ENCODE data around the gene CALM1. TPM values are rescaled to one million over a fixed set of nuclear protein-coding genes. Genes with fewer than 3 reads are reported as not detected.
A peak's percentile ranks its signal among the peaks of the same experiment; 100 is the strongest.

CALM1 gene
- total and polyA plus RNA-seq, 2 donors from 2014 or later: 328 to 469 TPM

DNA sequence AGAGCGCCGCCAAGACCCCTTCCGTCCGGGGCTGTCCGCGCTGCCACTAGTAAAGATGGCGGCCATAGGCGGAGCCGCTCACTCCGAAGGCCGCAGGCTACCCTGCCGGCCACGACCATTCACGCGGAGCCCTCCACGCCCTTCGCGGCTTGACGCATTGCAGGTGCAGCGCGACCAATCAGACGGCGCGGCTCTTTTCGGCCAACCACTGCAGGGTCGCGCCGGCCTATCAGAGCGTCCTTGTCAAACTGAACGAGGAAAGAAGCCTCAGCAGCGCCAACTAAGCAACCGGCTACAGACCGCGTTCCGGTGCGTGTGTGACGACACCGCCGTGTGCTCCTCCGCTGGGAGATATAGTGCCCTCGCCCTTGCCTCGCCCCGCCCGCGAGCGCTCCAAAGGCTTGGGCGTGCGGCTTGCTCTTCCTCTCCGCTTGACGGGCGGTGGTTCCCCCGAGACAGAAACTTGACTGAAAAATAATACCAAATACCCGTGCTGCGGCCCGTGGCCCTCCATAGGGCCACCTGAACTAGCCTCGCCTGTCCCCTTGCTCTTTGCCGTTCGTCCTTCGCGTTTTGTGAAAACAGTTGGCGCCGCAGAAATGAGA is 13.6 kb upstream of the CALM1 start:
- H3K27me3 ChIP-seq (ENCODE audit: control insufficient read depth, insufficient read depth, low read length): no peaks in the 10 kb centered on the region
- FAIRE-seq (peak; percentile 91), DNase-seq (peak; percentile 99 to 100 (median 100))
- peak overlapping the region; percentile 88 to 89 (median 88) for H3K4me3 ChIP-seq (ENCODE audit: low read length in 3 of 3)
- H3K27ac ChIP-seq (ENCODE audit: low read depth in 2 of 2, low read length in 2 of 2): peak overlapping the region; percentile 99 to 100
- intact Hi-C loops (cut with DNase I): no loop called here
- peaks cover 8 to 15% (median 11%) of the 10 kb centered on the region in 3 donors for H3K4me1 ChIP-seq (ENCODE audit: control insufficient read depth in 2 of 3, insufficient read depth in 2 of 3, low read depth in 1 of 3, low read length in 3 of 3)
- H3K9ac ChIP-seq (ENCODE audit: low read length in 3 of 3): peak overlapping the region; percentile 55 to 100 (median 99)
- no peak for TF ChIP-seq CTCF (IDR thresholded peaks at IDR 0.05; ENCODE audit: borderline replicate concordance, extremely low read depth, insufficient read depth)
- H3K36me3 ChIP-seq (ENCODE audit: control insufficient read depth in 2 of 3, insufficient read depth in 3 of 3, low read length in 3 of 3): no peaks in the 10 kb centered on the region
- no peaks in the 10 kb centered on the region for H3K9me3 ChIP-seq (ENCODE audit: control insufficient read depth in 2 of 3, insufficient read depth in 1 of 3, low read length in 3 of 3)

- peak overlapping the region; percentile 99 to 100 for H3K27ac ChIP-seq (ENCODE audit: low read depth in 2 of 2, low read length in 2 of 2)
- H3K9me3 ChIP-seq (ENCODE audit: control insufficient read depth in 2 of 3, insufficient read depth in 1 of 3, low read length in 3 of 3): no peaks in the 10 kb centered on the region
- peak overlapping the region; percentile 55 to 89 (median 58) for H3K4me3 ChIP-seq (ENCODE audit: low read length in 3 of 3)
- H3K9ac ChIP-seq (ENCODE audit: low read length in 3 of 3): peak overlapping the region; percentile 26 to 97 (median 50)
- H3K27me3 ChIP-seq (ENCODE audit: control insufficient read depth, insufficient read depth, low read length): no peaks in the 10 kb centered on the region
- FAIRE-seq (no peak), DNase-seq (peak; percentile 65 to 85 (median 76))
- no peak for TF ChIP-seq CTCF (IDR thresholded peaks at IDR 0.05; ENCODE audit: borderline replicate concordance, extremely low read depth, insufficient read depth)
- H3K4me1 ChIP-seq (ENCODE audit: control insufficient read depth in 2 of 3, insufficient read depth in 2 of 3, low read depth in 1 of 3, low read length in 3 of 3): peaks cover 8 to 15% (median 11%) of the 10 kb centered on the region in 3 donors
- no peaks in the 10 kb centered on the region for H3K36me3 ChIP-seq (ENCODE audit: control insufficient read depth in 2 of 3, insufficient read depth in 3 of 3, low read length in 3 of 3)
- intact Hi-C loops (cut with DNase I): no loop called here
These were observed 12.9 kb upstream of the CALM1 start for GRCh38 chr14:90383731-90384542.

- H3K27me3 ChIP-seq (ENCODE audit: control insufficient read depth, insufficient read depth, low read length): no peaks in the 10 kb centered on the region
- DNase-seq (no peak), FAIRE-seq (no peak)
- peak overlapping the region; percentile 99 to 100 for H3K27ac ChIP-seq (ENCODE audit: low read depth in 2 of 2, low read length in 2 of 2)
- intact Hi-C loops (cut with DNase I): no loop called here
- no peaks in the 10 kb centered on the region for H3K36me3 ChIP-seq (ENCODE audit: control insufficient read depth in 2 of 3, insufficient read depth in 3 of 3, low read length in 3 of 3)
- peaks cover 8 to 15% (median 11%) of the 10 kb centered on the region in 3 donors for H3K4me1 ChIP-seq (ENCODE audit: control insufficient read depth in 2 of 3, insufficient read depth in 2 of 3, low read depth in 1 of 3, low read length in 3 of 3)
- H3K4me3 ChIP-seq (ENCODE audit: low read length in 3 of 3): peak overlapping the region in 1 of 3 donors; percentile 89
- H3K9me3 ChIP-seq (ENCODE audit: control insufficient read depth in 2 of 3, insufficient read depth in 1 of 3, low read length in 3 of 3): no peaks in the 10 kb centered on the region
- no peak for TF ChIP-seq CTCF (IDR thresholded peaks at IDR 0.05; ENCODE audit: borderline replicate concordance, extremely low read depth, insufficient read depth)
- peak overlapping the region in 2 of 3 donors; percentile 50 to 97 for H3K9ac ChIP-seq (ENCODE audit: low read length in 3 of 3)
These were observed 12.3 kb upstream of the CALM1 start for GRCh38 chr14:90384543-90384911.
